Thyroid gland (tissue), 4 donors: ENCODE data around the gene PPP1R8. TPM values are rescaled to one million over a fixed set of nuclear protein-coding genes. Genes with fewer than 3 reads are reported as not detected.

Experiments used
- DNase-seq, 2 donors: peaks; one replicate each; pipeline ENCODE4 v3.0.0-alpha.2; 2019
- H3K27ac ChIP-seq, 3 donors: fragments of 200-600 bp; sonication (generic); 1 replicate in 2 of 3; 2 replicates in 1 of 3; pipeline ENCODE4 v1.5.1; 2016 to 2019; ENCODE audit warnings: mild to moderate bottlenecking in 1 of 3, moderate library complexity in 1 of 3
- H3K27me3 ChIP-seq: fragments of 200-600 bp; sonication (generic); one replicate; pipeline ENCODE4 v1.5.1; 2019
- H3K36me3 ChIP-seq, 2 donors: fragments of 200-600 bp; sonication (generic); one replicate each; pipeline ENCODE4 v1.5.1; 2016 to 2019
- H3K4me1 ChIP-seq, 2 donors: fragments of 200-600 bp; sonication (generic); one replicate each; pipeline ENCODE4 v1.5.1; 2017 to 2019
- H3K4me3 ChIP-seq, 3 donors: fragments of 200-600 bp; sonication (generic); replicated peaks in 1 of 3; 1 replicate in 2 of 3; 2 replicates in 1 of 3; pipeline ENCODE4 v1.5.1; 2016; ENCODE audit warnings: mild to moderate bottlenecking in 1 of 3
- H3K9me3 ChIP-seq: fragments of 200-600 bp; sonication (generic); one replicate; pipeline ENCODE4 v1.5.1; 2017
- CTCF ChIP-seq, 6 experiments: fragments of 200-600 bp in 3 of 6; fragments of 450-650 bp in 3 of 6; sonication (generic) in 3 of 6; IDR thresholded peaks; one replicate each; pipeline ENCODE4 v1.5.1; 2016 to 2019; ENCODE audit warnings: antibody characterized with exemption in 6 of 6, mild to moderate bottlenecking in 2 of 6, inconsistent platforms in 1 of 6, moderate library complexity in 1 of 6
- POLR2A ChIP-seq, 2 donors: fragments of 450-650 bp; IDR thresholded peaks; one replicate each; pipeline ENCODE4 v1.6.1; 2017; ENCODE audit warnings: antibody characterized with exemption in 2 of 2, mild to moderate bottlenecking in 2 of 2, moderate library complexity in 1 of 2
- WGBS, 2 donors: methylation state at CpG; one replicate each; pipeline ENCODE4 v1.1.5; 2017; 5-methylcytosine and 5-hydroxymethylcytosine counted together
- intact Hi-C: fragments of 100-400 bp; cut with DNase I; formaldehyde crosslinking; loops from one replicate; pipeline ENCODE4 v1.15.1; 2023
- total RNA-seq, 4 donors: library from RNA; depleted of rRNA; stranded (reverse); fragments of >200 nt; gene quantifications; one replicate each; pipeline ENCODE4 v1.2.3, GENCODE V29; 2016

The PPP1R8 gene
- total RNA-seq, 4 donors from 2014 or later, result 29.2 to 34.8 (median 33.1) TPM

GRCh38 chr1:27877115-27877416 lies 46.5 kb downstream of the PPP1R8 start:
- H3K9me3 ChIP-seq, result no peaks in the 10 kb centered on the region
- no peaks in the 10 kb centered on the region for H3K36me3 ChIP-seq
- intact Hi-C loops, result no loop called here
- H3K27ac ChIP-seq, result peak overlapping the region in 2 of 3 donors; percentile 86 to 96
- no peaks in the 10 kb centered on the region for H3K27me3 ChIP-seq
- no peak for TF ChIP-seq CTCF (IDR thresholded peaks at IDR 0.05)
- no peak for TF ChIP-seq POLR2A (IDR thresholded peaks at IDR 0.05)
- DNase-seq, result no peak
- H3K4me3 ChIP-seq, result no peak overlapping the region
- WGBS, 2 donors, result 96 to 100% methylated on average over 2 of the region's 2 CpGs
- H3K4me1 ChIP-seq, result peaks cover 3 to 21% of the 10 kb centered on the region in 2 donors

- H3K27ac ChIP-seq, result no peak overlapping the region
These were observed 47.5 kb downstream of the PPP1R8 start for GRCh38 chr1:27878039-27878438.

GRCh38 chr1:27878787-27879335 lies 48.3 kb downstream of the PPP1R8 start:
- no peak for TF ChIP-seq POLR2A (IDR thresholded peaks at IDR 0.05)
- TF ChIP-seq CTCF (IDR thresholded peaks at IDR 0.05), result no peak
- Histone ChIP-seq H3K4me3 (no peak overlapping the region), H3K27me3 (no peaks in the 10 kb centered on the region), H3K36me3 (no peaks in the 10 kb centered on the region), H3K27ac (no peak overlapping the region), H3K4me1 (peaks cover 3 to 19% of the 10 kb centered on the region in 2 donors), H3K9me3 (no peaks in the 10 kb centered on the region)
- intact Hi-C loops, result no loop called here
- WGBS, 2 donors, result 68 to 82% methylated on average over 8 of the region's 8 CpGs
- DNase-seq, result no peak

More at GRCh38 chr1:27878039-27878438, 47.5 kb downstream of the PPP1R8 start:
- intact Hi-C loops, result no loop called here
- Histone ChIP-seq H3K4me1 (peaks cover 3 to 17% of the 10 kb centered on the region in 2 donors), H3K27me3 (no peaks in the 10 kb centered on the region), H3K36me3 (no peaks in the 10 kb centered on the region), H3K9me3 (no peaks in the 10 kb centered on the region), H3K4me3 (no peak overlapping the region)
- TF ChIP-seq CTCF (IDR thresholded peaks at IDR 0.05), result no peak
- no peak for TF ChIP-seq POLR2A (IDR thresholded peaks at IDR 0.05)
- no peak for DNase-seq
- 80 to 81% methylated on average over 4 of the region's 4 CpGs for WGBS, 2 donors

GRCh38 chr1:27879374-27880082 lies 48.9 kb downstream of the PPP1R8 start:
- no peak overlapping the region for H3K27ac ChIP-seq
- no peaks in the 10 kb centered on the region for H3K36me3 ChIP-seq
- no peak overlapping the region for H3K4me3 ChIP-seq
- 81 to 85% methylated on average over 5 to 7 of the region's 10 CpGs for WGBS, 2 donors
- intact Hi-C loops, result no loop called here
- TF ChIP-seq POLR2A (IDR thresholded peaks at IDR 0.05), result no peak
- no peak for TF ChIP-seq CTCF (IDR thresholded peaks at IDR 0.05)
- H3K27me3 ChIP-seq, result no peaks in the 10 kb centered on the region
- H3K4me1 ChIP-seq, result peaks cover 3 to 24% of the 10 kb centered on the region in 2 donors
- no peaks in the 10 kb centered on the region for H3K9me3 ChIP-seq
- DNase-seq, result no peak

- no peak for TF ChIP-seq POLR2A (IDR thresholded peaks at IDR 0.05)
- no peak for TF ChIP-seq CTCF (IDR thresholded peaks at IDR 0.05)
- intact Hi-C loops, result no loop called here
- WGBS, 2 donors, result 94 to 96% methylated on average over 5 to 6 of the region's 6 CpGs
- Histone ChIP-seq H3K27me3 (no peaks in the 10 kb centered on the region), H3K27ac (peak overlapping the region in 1 of 3 donors; percentile 34), H3K4me1 (peaks cover 0 to 14% of the 10 kb centered on the region in 2 donors), H3K36me3 (no peaks in the 10 kb centered on the region), H3K9me3 (no peaks in the 10 kb centered on the region), H3K4me3 (no peak overlapping the region)
- no peak for DNase-seq
These were observed 51.9 kb downstream of the PPP1R8 start for GRCh38 chr1:27882543-27882903.
